Ishikawa (cell line): ENCODE data around the gene CPM.

Source experiments
- CEBPB ChIP-seq: IDR thresholded peaks from 2 replicates; pipeline ENCODE4 v1.6.1; 2012
- CREB1 ChIP-seq: IDR thresholded peaks from 2 replicates; pipeline ENCODE4 v1.6.1; 2012; ENCODE audit warnings: low read depth
- EGR1 ChIP-seq: IDR thresholded peaks from 2 replicates; pipeline ENCODE4 v1.6.1; 2012
- EP300 ChIP-seq: IDR thresholded peaks from 2 replicates; pipeline ENCODE4 v1.6.1; 2012; ENCODE audit warnings: borderline replicate concordance
- FOXM1 ChIP-seq: IDR thresholded peaks from 2 replicates; pipeline ENCODE4 v1.6.1; 2012; ENCODE audit warnings: low read depth, borderline replicate concordance
- MAX ChIP-seq: IDR thresholded peaks from 2 replicates; pipeline ENCODE4 v1.6.1; 2012
- NFIC ChIP-seq: IDR thresholded peaks from 2 replicates; pipeline ENCODE4 v1.6.1; 2012
- RAD21 ChIP-seq: IDR thresholded peaks from 2 replicates; pipeline ENCODE4 v1.6.1; 2012; ENCODE audit warnings: low read depth
- REST ChIP-seq: IDR thresholded peaks from 2 replicates; pipeline ENCODE4 v1.6.1; 2012; ENCODE audit warnings: low read depth, mild to moderate bottlenecking
- TAF1 ChIP-seq: IDR thresholded peaks from 2 replicates; pipeline ENCODE4 v1.6.1; 2012; ENCODE audit warnings: low read depth, mild to moderate bottlenecking
- TCF12 ChIP-seq: IDR thresholded peaks from 2 replicates; pipeline ENCODE4 v1.6.1; 2012; ENCODE audit warnings: low read depth
- TEAD4 ChIP-seq: IDR thresholded peaks from 2 replicates; pipeline ENCODE4 v1.6.1; 2012
- USF1 ChIP-seq: IDR thresholded peaks from 2 replicates; pipeline ENCODE4 v1.6.1; 2012
- YY1 ChIP-seq: IDR thresholded peaks from 2 replicates; pipeline ENCODE4 v1.6.1; 2012; ENCODE audit warnings: low read depth
- ZBTB7A ChIP-seq: IDR thresholded peaks from 2 replicates; pipeline ENCODE4 v1.6.1; 2012; ENCODE audit warnings: low read depth

Gene CPM

GRCh38 chr12:68893741-68894140 lies 39.2 kb downstream of the CPM start:
- TF ChIP-seq NFIC: no peak
- TF ChIP-seq YY1: no peak
- TF ChIP-seq EP300: no peak
- TF ChIP-seq CREB1: no peak

GRCh38 chr12:68893201-68893600 lies 39.8 kb downstream of the CPM start:
- TF ChIP-seq REST (no peak), EGR1 (no peak), FOXM1 (no peak), NFIC (no peak), TAF1 (no peak), RAD21 (no peak), TCF12 (no peak), YY1 (no peak), EP300 (no peak)

GRCh38 chr12:68891141-68891540 lies 41.8 kb downstream of the CPM start:
- no peak for TF ChIP-seq FOXM1
- no peak for TF ChIP-seq CEBPB
- TF ChIP-seq NFIC: no peak
- no peak for TF ChIP-seq TAF1
- TF ChIP-seq RAD21: no peak
- TF ChIP-seq YY1: no peak
- TF ChIP-seq CREB1: no peak
- TF ChIP-seq USF1: no peak
- no peak for TF ChIP-seq REST
- TF ChIP-seq EGR1: no peak
- TF ChIP-seq TCF12: no peak
- no peak for TF ChIP-seq TEAD4
- TF ChIP-seq EP300: no peak
- TF ChIP-seq MAX: no peak
- no peak for TF ChIP-seq ZBTB7A

GRCh38 chr12:68890701-68891113 lies 42.3 kb downstream of the CPM start:
- TF ChIP-seq TEAD4 (no peak), ZBTB7A (no peak), FOXM1 (no peak), REST (no peak), NFIC (no peak), RAD21 (no peak), YY1 (no peak), EGR1 (no peak), CREB1 (no peak), CEBPB (no peak), TAF1 (no peak)

GRCh38 chr12:68888243-68888642 lies 44.7 kb downstream of the CPM start:
- TF ChIP-seq RAD21: no peak
- TF ChIP-seq MAX: no peak
- no peak for TF ChIP-seq FOXM1
- TF ChIP-seq EGR1: no peak
- no peak for TF ChIP-seq REST
